Measurements from ENCODE around the gene CASP2.
A peak's percentile ranks its signal among the peaks of the same experiment; 100 is the strongest.

Gene CASP2

GRCh38 chr7:143341842-143342241 is 53.7 kb downstream of the CASP2 start:
- no peak for DNase-seq

GRCh38 chr7:143343596-143343995 is 55.4 kb downstream of the CASP2 start:
- DNase-seq, result no peak

- DNase-seq, result peak; percentile 55 to 61
Observed at GRCh38 chr7:143345428-143345900, 57.3 kb downstream of the CASP2 start.

GRCh38 chr7:143346018-143346417 is 57.9 kb downstream of the CASP2 start:
- no peak for DNase-seq

- DNase-seq, result no peak
Observed at GRCh38 chr7:143347950-143348349, 59.8 kb downstream of the CASP2 start.

GRCh38 chr7:143351060-143351459 is 62.9 kb downstream of the CASP2 start:
- DNase-seq, result no peak

- no peak for DNase-seq
Observed at GRCh38 chr7:143351574-143351973, 63.4 kb downstream of the CASP2 start.

GRCh38 chr7:143352531-143353002 is 64.4 kb downstream of the CASP2 start:
- no peak for DNase-seq

- DNase-seq, result no peak
Observed at GRCh38 chr7:143354376-143354775, 66.2 kb downstream of the CASP2 start.

GRCh38 chr7:143354965-143355364 is 66.8 kb downstream of the CASP2 start:
- DNase-seq, result no peak

GRCh38 chr7:143355450-143356385 is 67.6 kb downstream of the CASP2 start:
- DNase-seq, result no peak

- DNase-seq, result no peak
Observed at GRCh38 chr7:143356414-143357050, 68.4 kb downstream of the CASP2 start.
